Hepatocyte (in vitro differentiated cells): ENCODE measurements around the gene CUL5.

Experiments used
- CTCF ChIP-seq: fragments of 200-600 bp; sonication (generic); IDR thresholded peaks from 2 replicates; pipeline ENCODE4 v1.5.1; 2016; ENCODE audit warnings: antibody characterized with exemption, mild to moderate bottlenecking; ENCODE audit not compliant: poor library complexity
- EZH2 ChIP-seq: fragments of 200-600 bp; sonication (generic); IDR thresholded peaks from 2 replicates; pipeline ENCODE4 v1.6.1; 2016; ENCODE audit warnings: antibody characterized with exemption, mild to moderate bottlenecking, borderline replicate concordance
- EZH2phosphoT487 ChIP-seq: fragments of 200-600 bp; sonication (generic); IDR thresholded peaks from one replicate; pipeline ENCODE4 v1.6.1; 2018; ENCODE audit warnings: antibody characterized with exemption, mild to moderate bottlenecking, low read depth, moderate library complexity; ENCODE audit not compliant: unreplicated experiment, severe bottlenecking

GRCh38 chr11:108012139-108012725 is 3.5 kb downstream of the CUL5 start:
- TF ChIP-seq CTCF (no peak), EZH2 (no peak), EZH2phosphoT487 (no peak)
